ENCODE measurements around the gene PRR11. TPM values are rescaled to one million over a fixed set of nuclear protein-coding genes. Genes with fewer than 3 reads are reported as not detected.
A peak's percentile ranks its signal among the peaks of the same experiment; 100 is the strongest.

Gene PRR11
- total RNA-seq, 1 experiment from 2014 or later: 90.4 TPM

GRCh38 chr17:59105852-59106462, 49.6 kb upstream of the PRR11 start:
- Mint-ChIP-seq H3K27ac (peak overlapping the region; percentile 90), H3K4me3 (peak overlapping the region; percentile 94), H3K9me3 (no peaks in the 10 kb centered on the region), H3K36me3 (peaks cover 10% of the 10 kb centered on the region), H3K27me3 (ENCODE audit: low read depth) (no peaks in the 10 kb centered on the region), H3K4me1 (peaks cover 17% of the 10 kb centered on the region)
- POLR2A ChIA-PET: interaction anchor here (0.6 to 2.1 kb wide), 4 partner anchors 11 to 596 kb away, joined by 3 to 23 read pairs (median 4); partner anchors contain the start of genes PRR11 and SKA2
- TF ChIP-seq, protein P1, sequence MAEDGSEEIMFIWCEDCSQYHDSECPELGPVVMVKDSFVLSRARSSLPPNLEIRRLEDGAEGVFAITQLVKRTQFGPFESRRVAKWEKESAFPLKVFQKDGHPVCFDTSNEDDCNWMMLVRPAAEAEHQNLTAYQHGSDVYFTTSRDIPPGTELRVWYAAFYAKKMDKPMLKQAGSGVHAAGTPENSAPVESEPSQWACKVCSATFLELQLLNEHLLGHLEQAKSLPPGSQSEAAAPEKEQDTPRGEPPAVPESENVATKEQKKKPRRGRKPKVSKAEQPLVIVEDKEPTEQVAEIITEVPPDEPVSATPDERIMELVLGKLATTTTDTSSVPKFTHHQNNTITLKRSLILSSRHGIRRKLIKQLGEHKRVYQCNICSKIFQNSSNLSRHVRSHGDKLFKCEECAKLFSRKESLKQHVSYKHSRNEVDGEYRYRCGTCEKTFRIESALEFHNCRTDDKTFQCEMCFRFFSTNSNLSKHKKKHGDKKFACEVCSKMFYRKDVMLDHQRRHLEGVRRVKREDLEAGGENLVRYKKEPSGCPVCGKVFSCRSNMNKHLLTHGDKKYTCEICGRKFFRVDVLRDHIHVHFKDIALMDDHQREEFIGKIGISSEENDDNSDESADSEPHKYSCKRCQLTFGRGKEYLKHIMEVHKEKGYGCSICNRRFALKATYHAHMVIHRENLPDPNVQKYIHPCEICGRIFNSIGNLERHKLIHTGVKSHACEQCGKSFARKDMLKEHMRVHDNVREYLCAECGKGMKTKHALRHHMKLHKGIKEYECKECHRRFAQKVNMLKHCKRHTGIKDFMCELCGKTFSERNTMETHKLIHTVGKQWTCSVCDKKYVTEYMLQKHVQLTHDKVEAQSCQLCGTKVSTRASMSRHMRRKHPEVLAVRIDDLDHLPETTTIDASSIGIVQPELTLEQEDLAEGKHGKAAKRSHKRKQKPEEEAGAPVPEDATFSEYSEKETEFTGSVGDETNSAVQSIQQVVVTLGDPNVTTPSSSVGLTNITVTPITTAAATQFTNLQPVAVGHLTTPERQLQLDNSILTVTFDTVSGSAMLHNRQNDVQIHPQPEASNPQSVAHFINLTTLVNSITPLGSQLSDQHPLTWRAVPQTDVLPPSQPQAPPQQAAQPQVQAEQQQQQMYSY (CRISPR knock-in tag; IDR thresholded peaks at IDR 0.05): no peak
- no peak for TF ChIP-seq NFE2L1 (CRISPR knock-in tag; IDR thresholded peaks at IDR 0.05)
- TF ChIP-seq, protein P2, sequence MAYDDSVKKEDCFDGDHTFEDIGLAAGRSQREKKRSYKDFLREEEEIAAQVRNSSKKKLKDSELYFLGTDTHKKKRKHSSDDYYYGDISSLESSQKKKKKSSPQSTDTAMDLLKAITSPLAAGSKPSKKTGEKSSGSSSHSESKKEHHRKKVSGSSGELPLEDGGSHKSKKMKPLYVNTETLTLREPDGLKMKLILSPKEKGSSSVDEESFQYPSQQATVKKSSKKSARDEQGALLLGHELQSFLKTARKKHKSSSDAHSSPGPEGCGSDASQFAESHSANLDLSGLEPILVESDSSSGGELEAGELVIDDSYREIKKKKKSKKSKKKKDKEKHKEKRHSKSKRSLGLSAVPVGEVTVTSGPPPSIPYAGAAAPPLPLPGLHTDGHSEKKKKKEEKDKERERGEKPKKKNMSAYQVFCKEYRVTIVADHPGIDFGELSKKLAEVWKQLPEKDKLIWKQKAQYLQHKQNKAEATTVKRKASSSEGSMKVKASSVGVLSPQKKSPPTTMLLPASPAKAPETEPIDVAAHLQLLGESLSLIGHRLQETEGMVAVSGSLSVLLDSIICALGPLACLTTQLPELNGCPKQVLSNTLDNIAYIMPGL (CRISPR knock-in tag; IDR thresholded peaks at IDR 0.05): no peak
- TF ChIP-seq CDX4 (CRISPR knock-in tag; IDR thresholded peaks at IDR 0.05; ENCODE audit: borderline replicate concordance): no peak
- TF ChIP-seq KAT7 (CRISPR knock-in tag; IDR thresholded peaks at IDR 0.05; ENCODE audit: borderline replicate concordance): peak; percentile 19; the same call in 1 of the 2 replicates
- no peak for TF ChIP-seq NR3C1 (CRISPR knock-in tag; conservative IDR thresholded peaks at IDR 0.05; ENCODE audit: low read depth)
- peak; percentile 12; the same call in 1 of the 2 replicates for TF ChIP-seq ATF1 (CRISPR knock-in tag; IDR thresholded peaks at IDR 0.05)
- no peak for TF ChIP-seq SP1 (CRISPR knock-in tag; conservative IDR thresholded peaks at IDR 0.05)
- peak; percentile 17 for ATAC-seq
- no peak for DNase-seq (ENCODE audit: low spot score)
- CTCF ChIA-PET: interaction anchor here (1.3 kb wide), 1 partner anchor 587 kb away, joined by 7 read pairs; no protein-coding TSS in a partner anchor

- peaks cover 17% of the 10 kb centered on the region for H3K4me1 Mint-ChIP-seq
- H3K9me3 Mint-ChIP-seq: no peaks in the 10 kb centered on the region
- ATAC-seq: peak; percentile 98
- H3K36me3 Mint-ChIP-seq: peaks cover 13% of the 10 kb centered on the region
- no peaks in the 10 kb centered on the region for H3K27me3 Mint-ChIP-seq (ENCODE audit: low read depth)
- CTCF ChIA-PET: interaction anchor here (0.9 to 1.3 kb wide), 2 partner anchors 47 to 588 kb away, joined by 4 to 7 read pairs; no protein-coding TSS in a partner anchor
- peak; percentile 98 for DNase-seq (ENCODE audit: low spot score)
- POLR2A ChIA-PET: interaction anchor here (0.5 to 2.1 kb wide), 8 partner anchors 8 to 593 kb away, joined by 3 to 23 read pairs (median 4); partner anchors contain the start of genes PRR11, SKA2 and SMG8
- H3K27ac Mint-ChIP-seq: peak within 1 kb of the TSS; percentile 97
- peak within 1 kb of the TSS; percentile 94 for H3K4me3 Mint-ChIP-seq
- no peak for TF ChIP-seq ZNF219 (CRISPR knock-in tag; IDR thresholded peaks at IDR 0.05; ENCODE audit: borderline replicate concordance)
- TF ChIP-seq ZNF423 (CRISPR knock-in tag; IDR thresholded peaks at IDR 0.05): no peak
- no peak for TF ChIP-seq ZMAT4 (CRISPR knock-in tag; IDR thresholded peaks at IDR 0.05)
- TF ChIP-seq TP53 (CRISPR knock-in tag; IDR thresholded peaks at IDR 0.05): no peak
- TF ChIP-seq IRF2 (CRISPR knock-in tag; IDR thresholded peaks at IDR 0.05; ENCODE audit: borderline replicate concordance, low read depth): no peak
- TF ChIP-seq ZBTB21 (CRISPR knock-in tag; IDR thresholded peaks at IDR 0.05; ENCODE audit: borderline replicate concordance): 0 out of 2 replicates have a peak, but pooled peaks have one; percentile 84
- TF ChIP-seq ZNF532 (CRISPR knock-in tag; IDR thresholded peaks at IDR 0.05; ENCODE audit: borderline replicate concordance): no peak
- peak; percentile 89 for TF ChIP-seq SP1 (CRISPR knock-in tag; conservative IDR thresholded peaks at IDR 0.05)
- TF ChIP-seq, protein P1 (CRISPR knock-in tag; IDR thresholded peaks at IDR 0.05): no peak
- 0 out of 2 replicates have a peak, but pooled peaks have one; percentile 22 for TF ChIP-seq PRRX2 (CRISPR knock-in tag; IDR thresholded peaks at IDR 0.05)
Measured at GRCh38 chr17:59106463-59107305, 48.9 kb upstream of the PRR11 start, which contains the start of gene TRIM37. TRIM37 (minus strand) TSS chr17:59106880; CDS start chr17:59106461, 419 bp downstream.
